GM13976 (cell line): ENCODE measurements around the gene SLC16A14.

Experiments used
- DNase-seq: peaks from one replicate; pipeline ENCODE4 v3.0.0; 2012; ENCODE audit warnings: low spot score
- in situ Hi-C: fragments of 300-500 bp; cut with MboI; formaldehyde crosslinking; loops from one replicate; pipeline ENCODE4 v1.12.0; 2022; ENCODE audit warnings: low sequenced_read_pairs, mixed read lengths, inconsistent platforms; ENCODE audit not compliant: unreplicated experiment
- TF ChIP-seq, protein P1 (sequence below): IDR thresholded peaks from 2 replicates; pipeline ENCODE4 v1.5.1; 2012; ENCODE audit warnings: borderline replicate concordance, mild to moderate bottlenecking; ENCODE audit not compliant: insufficient read depth; ENCODE audit errors: extremely low read depth, missing control alignments, control extremely low read depth

The SLC16A14 gene

GRCh38 chr2:230012267-230012884 lies 56.3 kb downstream of the SLC16A14 start:
- in situ Hi-C loops = no loop called here
- DNase-seq = no peak
- TF ChIP-seq, protein P1, sequence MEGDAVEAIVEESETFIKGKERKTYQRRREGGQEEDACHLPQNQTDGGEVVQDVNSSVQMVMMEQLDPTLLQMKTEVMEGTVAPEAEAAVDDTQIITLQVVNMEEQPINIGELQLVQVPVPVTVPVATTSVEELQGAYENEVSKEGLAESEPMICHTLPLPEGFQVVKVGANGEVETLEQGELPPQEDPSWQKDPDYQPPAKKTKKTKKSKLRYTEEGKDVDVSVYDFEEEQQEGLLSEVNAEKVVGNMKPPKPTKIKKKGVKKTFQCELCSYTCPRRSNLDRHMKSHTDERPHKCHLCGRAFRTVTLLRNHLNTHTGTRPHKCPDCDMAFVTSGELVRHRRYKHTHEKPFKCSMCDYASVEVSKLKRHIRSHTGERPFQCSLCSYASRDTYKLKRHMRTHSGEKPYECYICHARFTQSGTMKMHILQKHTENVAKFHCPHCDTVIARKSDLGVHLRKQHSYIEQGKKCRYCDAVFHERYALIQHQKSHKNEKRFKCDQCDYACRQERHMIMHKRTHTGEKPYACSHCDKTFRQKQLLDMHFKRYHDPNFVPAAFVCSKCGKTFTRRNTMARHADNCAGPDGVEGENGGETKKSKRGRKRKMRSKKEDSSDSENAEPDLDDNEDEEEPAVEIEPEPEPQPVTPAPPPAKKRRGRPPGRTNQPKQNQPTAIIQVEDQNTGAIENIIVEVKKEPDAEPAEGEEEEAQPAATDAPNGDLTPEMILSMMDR = no peak

DNA sequence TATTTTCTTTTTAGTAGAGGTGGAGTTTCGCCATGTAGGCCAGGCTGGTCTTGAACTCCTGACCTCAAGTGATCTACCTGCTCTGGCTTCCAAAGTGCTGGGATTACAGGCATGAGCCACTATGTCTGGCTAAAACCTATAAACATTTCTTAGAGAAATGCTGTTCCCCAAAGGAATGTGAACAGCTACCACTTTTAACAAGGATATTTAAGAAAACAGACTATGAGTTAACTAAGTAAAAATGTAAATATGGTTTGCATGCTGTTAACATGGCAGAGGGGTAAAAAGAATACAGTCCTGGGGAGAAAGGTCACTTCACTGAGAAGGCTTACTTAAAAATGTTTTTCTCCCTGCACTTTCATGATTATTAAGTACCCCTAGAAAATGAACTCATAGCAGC lies 57.1 kb downstream of the SLC16A14 start:
- in situ Hi-C loops = no loop called here
- DNase-seq = no peak

GRCh38 chr2:230010501-230010900 lies 58.2 kb downstream of the SLC16A14 start:
- TF ChIP-seq, protein P1 = no peak
- in situ Hi-C loops = no loop called here
- no peak for DNase-seq

More for the DNA sequence above, 57.1 kb downstream of the SLC16A14 start:
- TF ChIP-seq, protein P1 = no peak

- DNase-seq = no peak
- TF ChIP-seq, protein P1 = no peak
- in situ Hi-C loops = loop anchor here (10.0 kb wide), 3 partner anchors 146 to 796 kb away; no protein-coding TSS in a partner anchor
Measured at GRCh38 chr2:230008708-230009066, 60.0 kb downstream of the SLC16A14 start.

- TF ChIP-seq, protein P1 = peak; percentile 74
- DNase-seq = peak; percentile 71
- in situ Hi-C loops = loop anchor here (10.0 kb wide), 3 partner anchors 147 to 797 kb away; no protein-coding TSS in a partner anchor
Measured at GRCh38 chr2:230007931-230008707, 60.6 kb downstream of the SLC16A14 start.

- TF ChIP-seq, protein P1 = no peak
Measured at GRCh38 chr2:230000118-230000841, 68.4 kb downstream of the SLC16A14 start.

More at GRCh38 chr2:230000118-230000841, 68.4 kb downstream of the SLC16A14 start:
- in situ Hi-C loops = loop anchor here (10.0 kb wide), 3 partner anchors 155 to 805 kb away; no protein-coding TSS in a partner anchor
- DNase-seq = peak; percentile 78
